Heart left ventricle (tissue), 13 donors: ENCODE data around the gene MAN2A2.

ENCODE experiments used
- POLR2A ChIP-seq, 2 donors: fragments of 450-650 bp; IDR thresholded peaks; one replicate each; pipeline ENCODE4 v1.6.1; 2017; ENCODE audit warnings: antibody characterized with exemption in 2 of 2, mild to moderate bottlenecking in 2 of 2, moderate library complexity in 2 of 2
- TF ChIP-seq, protein P1 (sequence below), 12 donors: fragments of 200-600 bp; sonication (generic) in 4 of 12; IDR thresholded peaks; one replicate each; pipeline versions ENCODE4 v1.5.0 to v1.8.0; 2018 to 2022; ENCODE audit warnings: antibody characterized with exemption in 12 of 12, mild to moderate bottlenecking in 5 of 12
- donor health status: ischemic (EF 13 %, LVEDD 7.1; RV severe dilation, severe dysfunction).
- donor health status: DM: no; HTN: yes; CAD: no.
- donor health status: DM: no; HTN: no; CAD: no.
- donor health status: ischemic (EF 25% LVEDD 6.9; RV normal size, moderate dysfunction).
- donor health status: ischemic (EF 25% LVEDD 5.7; RV mildly dilated, moderate dysfunction).
- donor health status: ischemic (EF 35%, LVEDD 5.7; RV mildly dilated, moderate dysfunction).
- donor health status: nonischemic (EF 11% LVEDD 7.7; RV severe dilation, severe dysfunction).
- donor health status: DM: yes; HTN: yes; CAD: no.
- donor health status: PGD.
- donor health status: ischemic (EF 29% LVEDD 5.4; RV normal size, mild dysfunction).
- donor health status: nonischemic (EF 23%, LVEDD 6.1; RV moderate dilation, normal function).

DNA sequence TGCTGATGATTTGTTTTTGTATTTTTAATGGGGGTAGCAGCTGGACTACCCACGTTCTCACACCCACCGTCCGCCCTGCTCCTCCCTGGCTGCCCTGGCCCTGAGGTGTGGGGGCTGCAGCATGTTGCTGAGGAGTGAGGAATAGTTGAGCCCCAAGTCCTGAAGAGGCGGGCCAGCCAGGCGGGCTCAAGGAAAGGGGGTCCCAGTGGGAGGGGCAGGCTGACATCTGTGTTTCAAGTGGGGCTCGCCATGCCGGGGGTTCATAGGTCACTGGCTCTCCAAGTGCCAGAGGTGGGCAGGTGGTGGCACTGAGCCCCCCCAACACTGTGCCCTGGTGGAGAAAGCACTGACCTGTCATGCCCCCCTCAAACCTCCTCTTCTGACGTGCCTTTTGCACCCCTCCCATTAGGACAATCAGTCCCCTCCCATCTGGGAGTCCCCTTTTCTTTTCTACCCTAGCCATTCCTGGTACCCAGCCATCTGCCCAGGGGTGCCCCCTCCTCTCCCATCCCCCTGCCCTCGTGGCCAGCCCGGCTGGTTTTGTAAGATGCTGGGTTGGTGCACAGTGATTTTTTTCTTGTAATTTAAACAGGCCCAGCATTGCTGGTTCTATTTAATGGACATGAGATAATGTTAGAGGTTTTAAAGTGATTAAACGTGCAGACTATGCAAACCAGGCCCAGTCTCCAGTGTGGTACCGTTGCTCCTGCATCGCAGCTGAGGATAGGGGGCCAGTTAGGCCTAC lies 20.1 kb upstream of the MAN2A2 start:
- TF ChIP-seq POLR2A (IDR thresholded peaks at IDR 0.05), result no peak
- TF ChIP-seq, protein P1, sequence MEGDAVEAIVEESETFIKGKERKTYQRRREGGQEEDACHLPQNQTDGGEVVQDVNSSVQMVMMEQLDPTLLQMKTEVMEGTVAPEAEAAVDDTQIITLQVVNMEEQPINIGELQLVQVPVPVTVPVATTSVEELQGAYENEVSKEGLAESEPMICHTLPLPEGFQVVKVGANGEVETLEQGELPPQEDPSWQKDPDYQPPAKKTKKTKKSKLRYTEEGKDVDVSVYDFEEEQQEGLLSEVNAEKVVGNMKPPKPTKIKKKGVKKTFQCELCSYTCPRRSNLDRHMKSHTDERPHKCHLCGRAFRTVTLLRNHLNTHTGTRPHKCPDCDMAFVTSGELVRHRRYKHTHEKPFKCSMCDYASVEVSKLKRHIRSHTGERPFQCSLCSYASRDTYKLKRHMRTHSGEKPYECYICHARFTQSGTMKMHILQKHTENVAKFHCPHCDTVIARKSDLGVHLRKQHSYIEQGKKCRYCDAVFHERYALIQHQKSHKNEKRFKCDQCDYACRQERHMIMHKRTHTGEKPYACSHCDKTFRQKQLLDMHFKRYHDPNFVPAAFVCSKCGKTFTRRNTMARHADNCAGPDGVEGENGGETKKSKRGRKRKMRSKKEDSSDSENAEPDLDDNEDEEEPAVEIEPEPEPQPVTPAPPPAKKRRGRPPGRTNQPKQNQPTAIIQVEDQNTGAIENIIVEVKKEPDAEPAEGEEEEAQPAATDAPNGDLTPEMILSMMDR (IDR thresholded peaks at IDR 0.05), result no peak
